CD4-positive, CD25-positive, alpha-beta regulatory T cell (primary cell): ENCODE data around the gene MTMR6. TPM values are rescaled to one million over a fixed set of nuclear protein-coding genes. Genes with fewer than 3 reads are reported as not detected.

Source experiments
- ATAC-seq, 2 donors: fragments of 150-1000 bp; cut with Tn5 transposase; one replicate each; pipeline ENCODE4 v1.10.0; 2021; ENCODE audit warnings: low read depth in 2 of 2, moderate number of reproducible peaks in 2 of 2, moderate library complexity in 1 of 2
- DNase-seq, 3 donors: peaks; one replicate each; pipeline versions ENCODE4 v3.0.0 to v3.0.0-alpha.2; 2012 to 2022; ENCODE audit warnings: mixed read lengths in 1 of 3
- H3K27ac ChIP-seq: one replicate; pipeline ENCODE4 v1.7.0; 2013; ENCODE audit warnings: mild to moderate bottlenecking, low read length; ENCODE audit not compliant: insufficient read depth, poor library complexity, severe bottlenecking
- H3K27me3 ChIP-seq: one replicate; pipeline ENCODE4 v1.7.0; 2013; ENCODE audit warnings: low read length; ENCODE audit not compliant: control insufficient read depth, insufficient read depth
- H3K36me3 ChIP-seq: one replicate; pipeline ENCODE4 v1.7.0; 2013; ENCODE audit warnings: mild to moderate bottlenecking, low read length, moderate library complexity; ENCODE audit not compliant: control insufficient read depth, insufficient read depth
- H3K4me1 ChIP-seq: 2 replicates; pipeline ENCODE4 v1.7.0; 2013; ENCODE audit warnings: mild to moderate bottlenecking, low read length; ENCODE audit not compliant: insufficient read depth, control insufficient read depth, poor library complexity, severe bottlenecking
- H3K4me3 ChIP-seq: one replicate; pipeline ENCODE4 v1.7.0; 2013; ENCODE audit warnings: low read depth, mild to moderate bottlenecking, low read length, moderate library complexity
- H3K9me3 ChIP-seq, 2 experiments: 1 replicate in 1 of 2; 2 replicates in 1 of 2; pipeline ENCODE4 v1.7.0; 2013; ENCODE audit warnings: low read length in 2 of 2, mild to moderate bottlenecking in 1 of 2, moderate library complexity in 1 of 2; ENCODE audit not compliant: control insufficient read depth in 2 of 2
- H3K27ac Mint-ChIP-seq, 3 donors: one replicate each; pipeline ENCODE4 v1.8.0; 2020 to 2022; ENCODE audit warnings: mild to moderate bottlenecking in 3 of 3, mixed read lengths in 3 of 3, moderate library complexity in 2 of 3
- H3K27me3 Mint-ChIP-seq: one replicate; pipeline ENCODE4 v1.8.0; 2022; ENCODE audit warnings: mild to moderate bottlenecking, mixed read lengths
- H3K36me3 Mint-ChIP-seq: one replicate; pipeline ENCODE4 v1.8.0; 2020; ENCODE audit warnings: mixed read lengths
- H3K4me1 Mint-ChIP-seq, 4 donors: one replicate each; pipeline ENCODE4 v1.8.0; 2020 to 2022; ENCODE audit warnings: mixed read lengths in 4 of 4, mild to moderate bottlenecking in 1 of 4
- H3K4me3 Mint-ChIP-seq, 4 donors: one replicate each; pipeline ENCODE4 v1.8.0; 2020 to 2022; ENCODE audit warnings: mild to moderate bottlenecking in 4 of 4, mixed read lengths in 4 of 4, moderate library complexity in 3 of 4
- H3K9me3 Mint-ChIP-seq, 7 donors: one replicate each; pipeline ENCODE4 v1.8.0; 2020 to 2022; ENCODE audit warnings: mixed read lengths in 7 of 7, mild to moderate bottlenecking in 3 of 7, moderate library complexity in 2 of 7
- polyA plus RNA-seq, 4 donors: library from polyadenylated mRNA; unstranded; fragments of 300-500 nt; fragmentation: Illumina TruSeq; gene quantifications; one replicate each; pipeline ENCODE4 v1.2.3, GENCODE V29; 2021
- total RNA-seq: library from RNA; stranded (reverse); gene quantifications from one replicate; pipeline ENCODE4 v1.2.3, GENCODE V29; 2022

MTMR6 gene
- total and polyA plus RNA-seq, 5 donors from 2014 or later = 16.8 to 35.0 (median 21.8) TPM

GRCh38 chr13:25310891-25311290, 23.6 kb upstream of the MTMR6 start:
- H3K27ac ChIP-seq = no peak overlapping the region
- DNase-seq = no peak
- H3K36me3 Mint-ChIP-seq = peaks cover 28% of the 10 kb centered on the region

GRCh38 chr13:25306671-25307464, 19.6 kb upstream of the MTMR6 start:
- H3K27me3 Mint-ChIP-seq = no peaks in the 10 kb centered on the region
- H3K4me1 Mint-ChIP-seq = peaks cover 28 to 55% (median 42%) of the 10 kb centered on the region in 4 donors
- H3K9me3 ChIP-seq = no peaks in the 10 kb centered on the region
- DNase-seq = no peak
- H3K27ac Mint-ChIP-seq = peak overlapping the region in 1 of 3 donors; percentile 84
- no peak overlapping the region for H3K27ac ChIP-seq
- peaks cover 13% of the 10 kb centered on the region for H3K4me1 ChIP-seq
- H3K4me3 Mint-ChIP-seq = peak overlapping the region in 1 of 4 donors; percentile 5
- H3K36me3 Mint-ChIP-seq = peaks cover 28% of the 10 kb centered on the region
- H3K9me3 Mint-ChIP-seq = peaks cover 0 to 2% (median 0%) of the 10 kb centered on the region in 7 donors
- no peak for ATAC-seq
- no peak overlapping the region for H3K4me3 ChIP-seq
- no peaks in the 10 kb centered on the region for H3K27me3 ChIP-seq
- H3K36me3 ChIP-seq = peaks cover 45% of the 10 kb centered on the region

More at GRCh38 chr13:25310891-25311290, 23.6 kb upstream of the MTMR6 start:
- Histone ChIP-seq H3K36me3 (peaks cover 75% of the 10 kb centered on the region), H3K4me3 (no peak overlapping the region), H3K4me1 (no peaks in the 10 kb centered on the region), H3K27me3 (no peaks in the 10 kb centered on the region), H3K9me3 (no peaks in the 10 kb centered on the region)
- peak overlapping the region in 1 of 3 donors; percentile 77 for H3K27ac Mint-ChIP-seq
- no peaks in the 10 kb centered on the region for H3K27me3 Mint-ChIP-seq
- no peak for ATAC-seq
- H3K9me3 Mint-ChIP-seq = no peaks in the 10 kb centered on the region
- peaks cover 4 to 28% (median 19%) of the 10 kb centered on the region in 4 donors for H3K4me1 Mint-ChIP-seq
- H3K4me3 Mint-ChIP-seq = no peak overlapping the region

GRCh38 chr13:25302121-25302520, 14.8 kb upstream of the MTMR6 start:
- peak overlapping the region; percentile 91 to 95 (median 94) for H3K27ac Mint-ChIP-seq
- peaks cover 32 to 52% (median 36%) of the 10 kb centered on the region in 4 donors for H3K4me1 Mint-ChIP-seq
- peaks cover 0 to 2% (median 0%) of the 10 kb centered on the region in 7 donors for H3K9me3 Mint-ChIP-seq
- peak in 1 of 3 donors; percentile 24 for DNase-seq
- peaks cover 10% of the 10 kb centered on the region for H3K36me3 Mint-ChIP-seq
- no peak for ATAC-seq
- Histone ChIP-seq H3K27me3 (peaks cover 8% of the 10 kb centered on the region), H3K27ac (peak overlapping the region; percentile 98), H3K36me3 (peaks cover 9% of the 10 kb centered on the region), H3K4me1 (peaks cover 20% of the 10 kb centered on the region), H3K4me3 (peak overlapping the region; percentile 97), H3K9me3 (no peaks in the 10 kb centered on the region)
- H3K27me3 Mint-ChIP-seq = peaks cover 18% of the 10 kb centered on the region
- peak overlapping the region; percentile 92 to 95 (median 93) for H3K4me3 Mint-ChIP-seq

- Histone ChIP-seq H3K27me3 (peaks cover 13% of the 10 kb centered on the region), H3K27ac (peak within 1 kb of the TSS; percentile 98), H3K9me3 (no peaks in the 10 kb centered on the region), H3K36me3 (peaks cover 9% of the 10 kb centered on the region), H3K4me1 (peaks cover 20% of the 10 kb centered on the region), H3K4me3 (peak within 1 kb of the TSS; percentile 97)
- Mint-ChIP-seq H3K4me3 (peak within 1 kb of the TSS; percentile 92 to 95 (median 93)), H3K4me1 (peaks cover 28 to 48% (median 33%) of the 10 kb centered on the region in 4 donors), H3K36me3 (peaks cover 10% of the 10 kb centered on the region), H3K27me3 (peaks cover 24% of the 10 kb centered on the region), H3K9me3 (peaks cover 0 to 2% (median 0%) of the 10 kb centered on the region in 7 donors), H3K27ac (peak within 1 kb of the TSS; percentile 91 to 95 (median 94))
- ATAC-seq = peak; percentile 99 to 100
- peak; percentile 91 to 97 (median 93) for DNase-seq
Measured at GRCh38 chr13:25301347-25302113, 14.2 kb upstream of the MTMR6 start, which contains the start of gene NUP58. TSS of gene NUP58 (plus strand) at chr13:25301625. CDS start at chr13:25301774, 149 bp downstream.

GRCh38 chr13:25300861-25301346, 13.6 kb upstream of the MTMR6 start:
- H3K27me3 ChIP-seq = peaks cover 18% of the 10 kb centered on the region
- peaks cover 28% of the 10 kb centered on the region for H3K27me3 Mint-ChIP-seq
- peaks cover 8% of the 10 kb centered on the region for H3K36me3 ChIP-seq
- H3K9me3 Mint-ChIP-seq = peaks cover 0 to 2% (median 0%) of the 10 kb centered on the region in 7 donors
- H3K4me3 Mint-ChIP-seq = peak overlapping the region; percentile 92 to 95 (median 93)
- DNase-seq (peak in 1 of 3 donors; percentile 6), ATAC-seq (peak; percentile 1 to 8)
- H3K9me3 ChIP-seq = no peaks in the 10 kb centered on the region
- H3K4me3 ChIP-seq = peak overlapping the region; percentile 97
- peak overlapping the region; percentile 98 for H3K27ac ChIP-seq
- peaks cover 28 to 45% (median 31%) of the 10 kb centered on the region in 4 donors for H3K4me1 Mint-ChIP-seq
- H3K27ac Mint-ChIP-seq = peak overlapping the region; percentile 91 to 95 (median 94)
- peaks cover 20% of the 10 kb centered on the region for H3K4me1 ChIP-seq
- peaks cover 10% of the 10 kb centered on the region for H3K36me3 Mint-ChIP-seq

GRCh38 chr13:25295701-25296100, 8.4 kb upstream of the MTMR6 start:
- ATAC-seq = no peak
- Mint-ChIP-seq H3K27ac (peak overlapping the region in 1 of 3 donors; percentile 44), H3K4me1 (peaks cover 0 to 9% (median 6%) of the 10 kb centered on the region in 4 donors), H3K9me3 (no peaks in the 10 kb centered on the region), H3K27me3 (peaks cover 52% of the 10 kb centered on the region), H3K4me3 (no peak overlapping the region), H3K36me3 (no peaks in the 10 kb centered on the region)
- no peak for DNase-seq
- Histone ChIP-seq H3K4me3 (no peak overlapping the region), H3K36me3 (no peaks in the 10 kb centered on the region), H3K9me3 (no peaks in the 10 kb centered on the region), H3K4me1 (peaks cover under 1% of the 10 kb centered on the region), H3K27me3 (peaks cover 24% of the 10 kb centered on the region), H3K27ac (no peak overlapping the region)

- ATAC-seq = no peak
- Histone ChIP-seq H3K27me3 (peaks cover 24% of the 10 kb centered on the region), H3K27ac (no peak overlapping the region), H3K36me3 (no peaks in the 10 kb centered on the region), H3K4me1 (no peaks in the 10 kb centered on the region), H3K9me3 (no peaks in the 10 kb centered on the region), H3K4me3 (no peak overlapping the region)
- Mint-ChIP-seq H3K36me3 (no peaks in the 10 kb centered on the region), H3K9me3 (no peaks in the 10 kb centered on the region), H3K27me3 (peaks cover 53% of the 10 kb centered on the region), H3K4me3 (peak overlapping the region in 1 of 4 donors; percentile 12), H3K27ac (no peak overlapping the region), H3K4me1 (peaks cover 0 to 6% (median 5%) of the 10 kb centered on the region in 4 donors)
- no peak for DNase-seq
Measured at GRCh38 chr13:25295228-25295627, 7.9 kb upstream of the MTMR6 start.
